B cell (primary cell): Measurements from ENCODE around the gene RPRD1B. TPM values are rescaled to one million over a fixed set of nuclear protein-coding genes. Genes with fewer than 3 reads are reported as not detected.

ENCODE experiments used
- ATAC-seq: fragments of 200-7000 bp; cut with Tn5 transposase; one replicate; pipeline ENCODE4 v1.10.0; 2021; ENCODE audit warnings: low read depth, mild to moderate bottlenecking, moderate number of reproducible peaks, moderate library complexity
- CTCF ChIA-PET: fragments of 350-600 bp; sonication (Branson Sonifier 250); formaldehyde crosslinking; loops from one replicate; lab custom pipeline; 2021; ENCODE audit warnings: antibody characterized with exemption, inconsistent platforms; lab: Charles Lee
- POLR2A ChIA-PET: fragments of 350-600 bp; sonication (Branson Sonifier 250); formaldehyde crosslinking; loops from one replicate; lab custom pipeline; 2021; ENCODE audit warnings: antibody characterized with exemption; lab: Charles Lee
- DNase-seq: peaks from one replicate; pipeline ENCODE4 v3.0.0; 2013
- H2AFZ ChIP-seq: 2 replicates; pipeline ENCODE4 v1.6.1; 2012; ENCODE audit warnings: mild to moderate bottlenecking, low read depth, low read length; ENCODE audit not compliant: insufficient read depth, poor library complexity, severe bottlenecking
- H3K27ac ChIP-seq, 2 donors: 1 replicate in 1 of 2; 2 replicates in 1 of 2; pipeline ENCODE4 v1.5.1; 2012 to 2013; ENCODE audit warnings: low read length in 2 of 2, mild to moderate bottlenecking in 2 of 2, moderate library complexity in 1 of 2
- H3K27me3 ChIP-seq, 4 experiments: fragments of 200-600 bp in 1 of 4; sonication (generic) in 1 of 4; replicated peaks in 1 of 4; 1 replicate in 2 of 4; 2 replicates in 2 of 4; pipeline versions ENCODE4 v1.6.1 to v1.7.0; 2013 to 2016; ENCODE audit warnings: low read length in 3 of 4, mild to moderate bottlenecking in 2 of 4, mixed read lengths in 1 of 4, moderate library complexity in 1 of 4; ENCODE audit not compliant: insufficient read depth in 4 of 4, control insufficient read depth in 3 of 4; ENCODE audit errors: control extremely low read depth in 1 of 4
- H3K36me3 ChIP-seq, 2 experiments: replicated peaks in 1 of 2; 1 replicate in 1 of 2; 2 replicates in 1 of 2; pipeline versions ENCODE4 v1.6.1 to v1.7.1; 2013; ENCODE audit warnings: low read length in 1 of 2; ENCODE audit not compliant: insufficient read depth in 2 of 2, control insufficient read depth in 1 of 2; ENCODE audit errors: control extremely low read depth in 1 of 2, extremely low read depth in 1 of 2
- H3K4me1 ChIP-seq, 2 donors: fragments of 200-600 bp in 1 of 2; sonication (generic) in 1 of 2; 1 replicate in 1 of 2; 2 replicates in 1 of 2; pipeline versions ENCODE4 v1.5.1 to v1.6.1; 2013 to 2017; ENCODE audit warnings: low read length in 2 of 2; ENCODE audit not compliant: control insufficient read depth in 2 of 2, insufficient read depth in 2 of 2
- H3K4me2 ChIP-seq: replicated peaks from 2 replicates; pipeline ENCODE3; 2012; ENCODE audit warnings: mild to moderate bottlenecking, low read depth, low read length; ENCODE audit not compliant: poor library complexity, severe bottlenecking
- H3K4me3 ChIP-seq, 5 experiments: fragments of 200-600 bp in 1 of 5; sonication (generic) in 1 of 5; 1 replicate in 3 of 5; 2 replicates in 2 of 5; pipeline versions ENCODE4 v1.5.1 to v1.7.0; 2011 to 2016; ENCODE audit warnings: low read length in 4 of 5, mild to moderate bottlenecking in 4 of 5, low read depth in 2 of 5, control low read depth in 1 of 5, moderate library complexity in 1 of 5; ENCODE audit not compliant: insufficient read depth in 1 of 5; ENCODE audit errors: control extremely low read depth in 1 of 5, extremely low read depth in 1 of 5
- H3K79me2 ChIP-seq: fragments of 200-600 bp; sonication (generic); one replicate; pipeline ENCODE4 v1.6.0; 2016; ENCODE audit warnings: low read length; ENCODE audit not compliant: control insufficient read depth, insufficient read depth
- H3K9ac ChIP-seq: fragments of 200-600 bp; sonication (generic); 2 replicates; pipeline ENCODE4 v1.6.1; 2017; ENCODE audit warnings: mild to moderate bottlenecking, low read length, moderate library complexity
- H3K9me3 ChIP-seq, 3 donors: one replicate each; pipeline versions ENCODE4 v1.6.1 to v1.7.1; 2013; ENCODE audit warnings: low read length in 2 of 3; ENCODE audit not compliant: control insufficient read depth in 2 of 3, insufficient read depth in 1 of 3; ENCODE audit errors: control extremely low read depth in 1 of 3
- H4K20me1 ChIP-seq: 2 replicates; pipeline ENCODE4 v1.6.0; 2012; ENCODE audit warnings: mild to moderate bottlenecking, low read length; ENCODE audit not compliant: insufficient read depth, control insufficient read depth, poor library complexity, severe bottlenecking
- H3K27ac Mint-ChIP-seq: one replicate; pipeline ENCODE4 v1.8.0; 2021; ENCODE audit warnings: mixed read lengths
- H3K27me3 Mint-ChIP-seq: one replicate; pipeline ENCODE4 v1.8.0; 2021; ENCODE audit warnings: mixed read lengths
- H3K4me1 Mint-ChIP-seq: one replicate; pipeline ENCODE4 v1.8.0; 2021; ENCODE audit warnings: mixed read lengths
- H3K4me3 Mint-ChIP-seq: one replicate; pipeline ENCODE4 v1.8.0; 2021; ENCODE audit warnings: mixed read lengths
- H3K9me3 Mint-ChIP-seq: one replicate; pipeline ENCODE4 v1.8.0; 2022; ENCODE audit warnings: mixed read lengths; ENCODE audit not compliant: insufficient read depth
- EZH2 ChIP-seq: IDR thresholded peaks from 2 replicates; pipeline ENCODE4 v1.6.1; 2012; ENCODE audit warnings: borderline replicate concordance, low read depth, mild to moderate bottlenecking, moderate library complexity, low read length; ENCODE audit not compliant: insufficient read depth, poor library complexity, severe bottlenecking
- WGBS: methylation state at CpG from one replicate; pipeline ENCODE4 v1.1.5; 2013; ENCODE audit warnings: missing lambda C conversion rate; ENCODE audit not compliant: insufficient coverage; 5-methylcytosine and 5-hydroxymethylcytosine counted together
- intact Hi-C: fragments of 100-400 bp; cut with micrococcal nuclease; formaldehyde crosslinking; loops from one replicate; pipeline ENCODE4 v1.10.0; 2022
- polyA plus RNA-seq: library from polyadenylated mRNA; depleted of rRNA; stranded (reverse); fragments of >200 nt; gene quantifications from 2 replicates; pipeline ENCODE4 v1.2.3, GENCODE V29; 2012
- total RNA-seq, 2 donors: library from RNA; stranded (reverse); fragments of 120-200 nt in 1 of 2; gene quantifications; 1 replicate in 1 of 2; 2 replicates in 1 of 2; pipeline versions ENCODE4 v1.2.3 to v1.2.4, GENCODE V29; 2013 to 2022
- TF ChIP-seq, protein P1 (sequence below): fragments of 200-600 bp; IDR thresholded peaks from one replicate; pipeline ENCODE4 v1.8.0; 2022; ENCODE audit warnings: antibody characterized with exemption, mild to moderate bottlenecking

Gene RPRD1B
- total and polyA plus RNA-seq, 2 donors (not counting 1 experiment from before 2014, with no cell fraction given) = 6.0 to 54.9 TPM

DNA sequence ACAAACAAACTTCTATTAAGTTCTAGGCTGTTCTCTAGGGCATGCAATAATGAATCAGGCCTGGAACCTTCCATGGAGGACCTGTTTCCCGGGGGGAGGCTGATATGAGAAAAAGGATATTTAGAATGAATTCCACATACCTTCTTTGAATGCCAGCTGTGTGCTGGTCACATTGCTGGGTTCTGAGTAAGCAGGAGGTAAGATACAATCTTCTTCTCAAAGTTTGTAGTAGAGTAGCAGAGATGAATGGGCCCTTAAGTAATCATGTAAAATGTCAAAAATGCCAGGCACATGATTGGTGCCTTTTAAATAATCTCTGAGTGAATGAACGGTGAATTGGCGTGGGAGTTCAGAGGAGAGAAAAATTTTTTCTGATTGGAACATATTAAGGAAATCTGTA lies 84.1 kb downstream of the RPRD1B start:
- H3K9ac ChIP-seq = no peak overlapping the region
- WGBS = 92% methylated on average over 2 of the region's 3 CpGs
- ChIA-PET POLR2A (no interaction called here), CTCF (interaction anchor here (0.6 to 1.2 kb wide), 2 partner anchors 19 to 320 kb away, joined by 3 read pairs; no protein-coding TSS in a partner anchor)
- H3K27ac Mint-ChIP-seq = no peak overlapping the region
- TF ChIP-seq, protein P1, sequence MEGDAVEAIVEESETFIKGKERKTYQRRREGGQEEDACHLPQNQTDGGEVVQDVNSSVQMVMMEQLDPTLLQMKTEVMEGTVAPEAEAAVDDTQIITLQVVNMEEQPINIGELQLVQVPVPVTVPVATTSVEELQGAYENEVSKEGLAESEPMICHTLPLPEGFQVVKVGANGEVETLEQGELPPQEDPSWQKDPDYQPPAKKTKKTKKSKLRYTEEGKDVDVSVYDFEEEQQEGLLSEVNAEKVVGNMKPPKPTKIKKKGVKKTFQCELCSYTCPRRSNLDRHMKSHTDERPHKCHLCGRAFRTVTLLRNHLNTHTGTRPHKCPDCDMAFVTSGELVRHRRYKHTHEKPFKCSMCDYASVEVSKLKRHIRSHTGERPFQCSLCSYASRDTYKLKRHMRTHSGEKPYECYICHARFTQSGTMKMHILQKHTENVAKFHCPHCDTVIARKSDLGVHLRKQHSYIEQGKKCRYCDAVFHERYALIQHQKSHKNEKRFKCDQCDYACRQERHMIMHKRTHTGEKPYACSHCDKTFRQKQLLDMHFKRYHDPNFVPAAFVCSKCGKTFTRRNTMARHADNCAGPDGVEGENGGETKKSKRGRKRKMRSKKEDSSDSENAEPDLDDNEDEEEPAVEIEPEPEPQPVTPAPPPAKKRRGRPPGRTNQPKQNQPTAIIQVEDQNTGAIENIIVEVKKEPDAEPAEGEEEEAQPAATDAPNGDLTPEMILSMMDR = no peak
- no peak for TF ChIP-seq EZH2
- H3K27me3 ChIP-seq = no peaks in the 10 kb centered on the region
- H3K4me1 ChIP-seq = peaks cover 0 to 3% of the 10 kb centered on the region in 2 donors
- no peak overlapping the region for H2AFZ ChIP-seq
- H3K36me3 ChIP-seq = no peaks in the 10 kb centered on the region
- ATAC-seq = no peak
- H3K27ac ChIP-seq = no peak overlapping the region
- no peak overlapping the region for H3K4me3 Mint-ChIP-seq
- H3K4me3 ChIP-seq = no peak overlapping the region
- peaks cover 3% of the 10 kb centered on the region for H3K4me1 Mint-ChIP-seq
- no peak overlapping the region for H3K4me2 ChIP-seq
- H3K9me3 ChIP-seq = no peaks in the 10 kb centered on the region
- DNase-seq = no peak
- no peaks in the 10 kb centered on the region for H3K27me3 Mint-ChIP-seq
- H4K20me1 ChIP-seq = no peaks in the 10 kb centered on the region
- intact Hi-C loops = no loop called here
- no peaks in the 10 kb centered on the region for H3K9me3 Mint-ChIP-seq
- no peaks in the 10 kb centered on the region for H3K79me2 ChIP-seq

DNA sequence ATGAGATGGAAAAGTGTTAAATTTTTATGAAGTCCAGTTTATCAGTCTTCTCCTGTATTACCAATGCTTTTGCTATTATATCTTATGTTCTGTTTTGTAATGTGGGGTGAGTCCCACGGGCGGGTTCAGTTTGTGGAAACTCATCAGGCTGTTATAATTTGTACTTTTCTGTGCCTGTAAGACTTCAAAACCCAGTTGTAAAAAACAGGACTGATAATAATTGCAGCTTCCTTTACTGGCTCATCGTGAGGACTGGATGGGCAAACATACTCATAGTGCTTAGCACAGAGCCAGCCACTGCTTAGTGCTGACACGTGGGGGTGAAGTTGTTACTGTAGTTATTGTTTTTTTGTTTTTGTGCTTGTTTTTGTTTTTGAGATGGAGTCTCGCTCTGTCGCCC lies 85.9 kb downstream of the RPRD1B start:
- intact Hi-C loops = no loop called here
- no peaks in the 10 kb centered on the region for H3K9me3 ChIP-seq
- H3K4me1 ChIP-seq = peaks cover 0 to 3% of the 10 kb centered on the region in 2 donors
- 94% methylated on average over 4 of the region's 6 CpGs for WGBS
- ChIA-PET CTCF (interaction anchor here (1.2 kb wide), 1 partner anchor 62 kb away, joined by 3 read pairs; no protein-coding TSS in a partner anchor), POLR2A (no interaction called here)
- Mint-ChIP-seq H3K27me3 (no peaks in the 10 kb centered on the region), H3K4me1 (peaks cover 3% of the 10 kb centered on the region), H3K4me3 (no peak overlapping the region), H3K27ac (no peak overlapping the region), H3K9me3 (no peaks in the 10 kb centered on the region)
- no peaks in the 10 kb centered on the region for H3K36me3 ChIP-seq
- ATAC-seq (no peak), DNase-seq (no peak)
- no peak overlapping the region for H3K4me3 ChIP-seq
- no peak for TF ChIP-seq EZH2
- no peaks in the 10 kb centered on the region for H3K27me3 ChIP-seq
- H2AFZ ChIP-seq = no peak overlapping the region
- H3K9ac ChIP-seq = no peak overlapping the region
- H3K4me2 ChIP-seq = no peak overlapping the region
- H3K79me2 ChIP-seq = no peaks in the 10 kb centered on the region
- no peaks in the 10 kb centered on the region for H4K20me1 ChIP-seq
- H3K27ac ChIP-seq = no peak overlapping the region
